Glutamatergic neuron (in vitro differentiated cells): Measurements from ENCODE around the gene SCUBE1. TPM values are rescaled to one million over a fixed set of nuclear protein-coding genes. Genes with fewer than 3 reads are reported as not detected.

Experiments used
- DNase-seq: peaks from one replicate; pipeline ENCODE4 v3.0.0; 2022
- H3K27ac Mint-ChIP-seq: one replicate; pipeline ENCODE4 v1.8.0; 2020; ENCODE audit warnings: mild to moderate bottlenecking, mixed read lengths, inconsistent platforms; ENCODE audit not compliant: unreplicated experiment
- H3K27me3 Mint-ChIP-seq: one replicate; pipeline ENCODE4 v1.8.0; 2020; ENCODE audit warnings: mild to moderate bottlenecking, moderate library complexity, mixed read lengths, inconsistent platforms; ENCODE audit not compliant: unreplicated experiment
- H3K36me3 Mint-ChIP-seq: one replicate; pipeline ENCODE4 v1.8.0; 2020; ENCODE audit warnings: mild to moderate bottlenecking, mixed read lengths, inconsistent platforms; ENCODE audit not compliant: unreplicated experiment
- H3K4me1 Mint-ChIP-seq: one replicate; pipeline ENCODE4 v1.8.0; 2020; ENCODE audit warnings: mild to moderate bottlenecking, low read depth, mixed read lengths, inconsistent platforms; ENCODE audit not compliant: unreplicated experiment
- H3K4me3 Mint-ChIP-seq: one replicate; pipeline ENCODE4 v1.8.0; 2020; ENCODE audit warnings: mild to moderate bottlenecking, mixed read lengths, inconsistent platforms; ENCODE audit not compliant: unreplicated experiment
- H3K9me3 Mint-ChIP-seq: one replicate; pipeline ENCODE4 v1.8.0; 2020; ENCODE audit warnings: mild to moderate bottlenecking, moderate library complexity, mixed read lengths, inconsistent platforms; ENCODE audit not compliant: unreplicated experiment
- CTCF ChIP-seq: fragments of 200-600 bp; sonication (generic); IDR thresholded peaks from one replicate; pipeline ENCODE4 v1.5.0; 2021; ENCODE audit not compliant: partially characterized antibody, unreplicated experiment
- total RNA-seq: library from RNA; stranded (reverse); fragmentation: NEBNext Ultra II Directional; extraction: Animal tissue kit (Norgen Biotek cat#: 25700); gene quantifications from one replicate; pipeline ENCODE4 v1.2.1, GENCODE V29; 2021; ENCODE audit not compliant: unreplicated experiment

The SCUBE1 gene
- total RNA-seq, 1 donor from 2014 or later = 25.8 TPM

GRCh38 chr22:43182726-43183125 is 160.4 kb downstream of the SCUBE1 start:
- peaks cover 1% of the 10 kb centered on the region for H3K9me3 Mint-ChIP-seq
- H3K27me3 Mint-ChIP-seq = peaks cover 4% of the 10 kb centered on the region
- peaks cover 7% of the 10 kb centered on the region for H3K4me1 Mint-ChIP-seq
- TF ChIP-seq CTCF = no peak
- no peaks in the 10 kb centered on the region for H3K36me3 Mint-ChIP-seq
- no peak overlapping the region for H3K27ac Mint-ChIP-seq
- no peak overlapping the region for H3K4me3 Mint-ChIP-seq
- no peak for DNase-seq

DNA sequence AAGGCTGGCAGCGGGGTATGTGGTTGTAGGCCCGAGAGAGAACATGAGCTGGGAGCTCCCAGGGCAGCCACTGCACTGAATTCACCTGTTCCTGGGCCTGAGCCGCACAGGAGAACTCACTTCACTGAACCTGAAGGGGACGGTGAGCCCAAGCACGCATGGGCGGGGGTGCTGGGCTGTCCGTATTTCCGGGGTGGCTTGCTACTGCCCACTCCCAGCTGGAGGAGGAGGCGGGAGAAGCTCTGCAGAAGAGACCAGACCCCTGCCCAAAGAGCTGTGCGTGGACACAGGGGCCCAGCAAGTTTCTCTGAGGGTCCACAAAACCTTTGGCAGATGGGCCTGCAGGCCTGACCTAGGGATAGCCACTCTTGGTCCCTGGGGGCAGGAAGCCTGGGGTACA is 161.1 kb downstream of the SCUBE1 start:
- Mint-ChIP-seq H3K9me3 (no peaks in the 10 kb centered on the region), H3K27ac (no peak overlapping the region), H3K4me1 (peaks cover 7% of the 10 kb centered on the region), H3K27me3 (peaks cover 3% of the 10 kb centered on the region), H3K36me3 (no peaks in the 10 kb centered on the region), H3K4me3 (no peak overlapping the region)
- no peak for DNase-seq
- no peak for TF ChIP-seq CTCF

DNA sequence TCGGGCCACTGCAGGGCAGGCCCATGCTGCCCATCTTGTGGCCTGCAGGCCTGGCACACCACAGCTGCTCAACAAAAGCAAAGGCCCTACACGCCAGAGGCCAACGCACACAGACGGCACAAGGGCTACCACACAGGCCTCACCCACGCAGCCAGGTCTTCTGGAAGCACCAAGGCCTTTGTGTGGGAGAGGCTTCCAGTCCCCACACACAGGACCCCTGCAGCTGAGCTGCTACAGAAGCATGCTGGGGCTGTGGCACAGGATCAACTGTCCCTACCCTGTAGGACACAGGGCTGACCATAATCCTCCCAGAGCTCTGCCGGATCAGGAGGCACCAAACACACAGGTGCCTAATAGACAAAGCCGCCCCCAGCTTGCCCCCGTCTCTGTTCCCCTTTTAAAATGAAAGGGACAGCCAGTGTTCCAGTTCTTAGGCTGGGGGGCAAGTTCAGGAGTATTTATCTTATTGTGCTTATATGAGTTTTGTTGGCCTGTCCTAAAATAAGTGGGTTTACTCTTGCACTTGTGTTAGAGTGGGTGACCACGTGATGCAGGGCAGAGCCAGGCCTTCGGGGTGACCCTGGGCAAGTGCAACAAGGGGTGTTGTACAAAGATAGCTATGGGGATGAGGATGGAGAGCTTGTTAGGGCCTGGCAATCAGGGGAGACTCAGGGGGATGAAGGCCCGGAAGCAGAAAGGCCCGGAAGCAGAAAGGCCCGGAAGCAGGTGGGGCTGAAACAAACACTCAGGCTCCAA is 161.7 kb downstream of the SCUBE1 start:
- DNase-seq = no peak
- no peaks in the 10 kb centered on the region for H3K9me3 Mint-ChIP-seq
- no peak for TF ChIP-seq CTCF
- H3K4me3 Mint-ChIP-seq = no peak overlapping the region
- H3K27me3 Mint-ChIP-seq = peaks cover 3% of the 10 kb centered on the region
- H3K4me1 Mint-ChIP-seq = peaks cover 7% of the 10 kb centered on the region
- no peaks in the 10 kb centered on the region for H3K36me3 Mint-ChIP-seq
- H3K27ac Mint-ChIP-seq = no peak overlapping the region

- Mint-ChIP-seq H3K4me3 (no peak overlapping the region), H3K4me1 (peaks cover 6% of the 10 kb centered on the region), H3K36me3 (no peaks in the 10 kb centered on the region), H3K27me3 (peaks cover 6% of the 10 kb centered on the region), H3K9me3 (no peaks in the 10 kb centered on the region), H3K27ac (no peak overlapping the region)
- no peak for DNase-seq
- no peak for TF ChIP-seq CTCF
These were observed 162.5 kb downstream of the SCUBE1 start for GRCh38 chr22:43180670-43181069.

GRCh38 chr22:43179911-43180195 is 163.3 kb downstream of the SCUBE1 start:
- no peaks in the 10 kb centered on the region for H3K36me3 Mint-ChIP-seq
- H3K4me3 Mint-ChIP-seq = no peak overlapping the region
- no peak for DNase-seq
- no peak for TF ChIP-seq CTCF
- H3K27ac Mint-ChIP-seq = no peak overlapping the region
- H3K4me1 Mint-ChIP-seq = peaks cover 4% of the 10 kb centered on the region
- H3K27me3 Mint-ChIP-seq = peaks cover 6% of the 10 kb centered on the region
- H3K9me3 Mint-ChIP-seq = no peaks in the 10 kb centered on the region
